GM19239 (cell line): ENCODE results near the gene COTL1.
A peak's percentile ranks its signal among the peaks of the same experiment; 100 is the strongest.

Experiments
- DNase-seq: peaks from one replicate; pipeline ENCODE4 v3.0.0; 2011; ENCODE audit warnings: low spot score; ENCODE audit not compliant: insufficient read length
- FAIRE-seq: peaks from 2 replicates; lab custom pipeline; 2011; peaks lifted over from hg19 to GRCh38; lab: Jason Lieb, UNC

Gene COTL1

DNA sequence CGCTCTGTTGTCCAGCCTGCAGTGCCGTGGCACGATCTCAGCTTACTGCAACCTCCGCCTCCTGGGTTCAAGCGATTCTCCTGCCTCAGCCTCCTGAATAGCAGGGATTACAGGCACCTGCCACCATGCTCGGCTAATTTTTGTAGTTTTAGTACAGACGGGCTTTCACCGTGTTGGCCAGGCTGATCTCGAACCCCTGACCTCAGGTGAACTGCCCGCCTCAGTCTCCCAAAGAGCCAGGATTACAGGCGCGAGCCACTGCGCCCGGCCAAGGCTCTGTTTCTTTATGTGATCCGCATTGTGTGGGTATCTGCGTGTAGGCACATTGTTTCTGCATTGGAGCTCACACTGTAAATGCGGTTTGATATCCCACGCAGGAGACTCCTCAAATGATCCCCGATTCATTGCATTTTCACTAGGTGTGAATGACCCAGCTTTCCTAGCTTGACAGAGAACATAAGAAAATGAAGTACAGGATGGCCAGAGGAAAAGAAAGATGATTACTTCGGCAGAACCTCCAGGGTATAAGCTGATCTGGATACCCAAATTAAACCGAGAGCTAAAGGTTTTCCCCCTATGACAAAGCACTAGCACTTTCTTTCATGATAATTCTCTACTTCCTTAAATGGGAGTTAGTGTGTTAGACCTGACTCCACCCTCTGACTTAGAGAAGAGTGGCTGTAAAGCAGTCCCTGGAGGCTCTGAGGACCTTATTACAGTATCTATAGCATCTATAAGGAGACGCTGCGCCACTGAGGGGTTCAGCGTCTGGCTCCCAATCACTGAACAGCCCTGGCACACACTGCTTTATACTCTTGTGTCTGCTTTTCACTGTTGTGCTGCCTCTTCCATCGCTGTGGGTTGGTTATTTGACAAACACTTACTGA, 17.3 kb downstream of the COTL1 start:
- DNase-seq (peak; percentile 53), FAIRE-seq (peak; percentile 87)

DNA sequence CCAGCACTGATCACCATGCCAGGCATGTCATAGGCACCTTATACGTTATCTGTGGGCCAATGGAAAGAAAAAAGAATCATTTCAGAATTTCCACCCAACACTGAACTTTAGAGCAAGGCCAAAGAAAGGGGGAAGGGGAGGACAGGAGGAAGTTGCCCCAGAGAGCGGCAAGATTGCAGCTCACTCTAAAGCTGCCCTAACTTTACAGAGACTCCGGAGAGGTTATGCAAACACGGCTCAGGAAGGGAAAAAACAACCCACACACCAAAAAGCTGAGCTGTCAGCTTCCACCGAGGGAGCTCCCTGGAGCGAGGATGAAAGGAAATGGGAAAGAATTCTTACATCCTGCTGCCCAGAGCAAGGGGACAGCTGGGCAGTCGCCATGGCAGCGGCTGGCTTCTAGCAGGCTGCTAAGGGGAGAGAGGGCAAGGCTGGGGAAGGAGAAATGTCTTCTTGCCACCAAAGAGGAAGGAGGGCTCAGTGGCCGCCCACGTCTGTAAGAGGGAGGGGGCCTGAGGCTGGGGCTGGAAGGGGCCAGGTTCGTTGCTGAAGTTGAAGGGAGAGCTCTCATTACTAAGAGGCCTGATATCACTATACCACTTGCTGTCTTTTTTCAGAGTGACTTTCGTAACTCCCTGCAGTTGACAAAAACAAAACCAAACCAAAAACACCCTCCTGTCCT, 18.2 kb downstream of the COTL1 start:
- DNase-seq = no peak

DNA sequence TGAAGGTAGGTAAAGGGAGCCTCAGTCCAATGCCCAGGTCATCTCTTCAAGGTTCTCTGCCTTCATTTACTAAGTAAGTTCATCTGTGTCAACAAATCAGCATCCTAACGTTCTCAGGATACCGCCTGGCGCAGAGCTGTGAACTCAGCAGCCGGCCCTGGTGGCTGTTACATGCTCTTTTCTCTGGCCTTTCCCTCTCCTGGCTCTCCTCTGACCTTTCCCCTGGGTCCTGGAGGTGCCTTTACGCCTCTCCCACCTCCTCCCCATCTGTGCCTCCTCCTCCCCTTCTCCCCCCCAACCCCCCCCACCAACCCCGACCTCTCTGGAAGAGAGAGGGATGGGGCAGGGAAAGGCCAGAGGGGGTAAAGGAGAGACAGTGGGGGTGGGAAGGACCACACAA, 19.5 kb downstream of the COTL1 start:
- no peak for DNase-seq
- no peak for FAIRE-seq

More for the DNA sequence above, 18.2 kb downstream of the COTL1 start:
- peak; percentile 84 for FAIRE-seq

DNA sequence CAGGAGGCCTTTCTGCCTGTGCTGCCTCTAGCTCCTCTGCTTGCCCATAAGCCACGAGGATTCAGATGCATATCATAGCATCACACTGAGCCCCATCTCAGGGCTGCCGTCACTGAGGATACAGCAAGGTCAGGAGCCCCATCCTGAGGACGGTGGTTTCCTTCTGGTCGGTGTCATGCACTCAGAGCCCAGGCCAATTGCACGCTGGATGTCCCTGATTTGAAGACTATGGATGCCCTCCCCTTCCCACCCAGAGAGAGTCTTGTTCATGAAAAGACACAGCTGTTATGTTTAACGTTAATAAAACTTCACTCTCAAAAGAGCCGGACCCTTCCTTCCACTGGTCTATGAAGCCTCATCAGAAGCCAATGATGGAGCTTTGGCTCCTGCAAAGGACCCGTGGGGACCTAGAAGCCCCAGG, 19.9 kb downstream of the COTL1 start:
- FAIRE-seq (no peak), DNase-seq (no peak)

DNA sequence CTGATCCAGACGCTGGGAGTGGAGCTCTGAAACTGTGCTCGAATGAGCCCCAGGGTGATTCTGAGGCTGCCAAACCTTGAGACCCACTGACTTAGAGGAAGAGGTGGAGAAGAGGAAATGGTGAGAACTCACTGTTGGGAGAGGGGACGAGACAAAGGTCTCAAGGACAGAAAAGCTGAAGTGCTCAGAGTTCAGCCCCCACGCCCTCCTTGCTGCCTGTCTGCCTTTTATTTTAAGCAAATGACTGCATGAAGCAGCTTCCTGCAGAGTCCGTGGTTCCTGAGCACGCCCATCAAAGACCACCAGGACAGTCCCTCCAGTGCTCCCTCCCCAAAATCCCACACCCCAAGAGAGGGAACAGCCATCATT, 20.4 kb downstream of the COTL1 start:
- peak; percentile 65 for FAIRE-seq
- no peak for DNase-seq

DNA sequence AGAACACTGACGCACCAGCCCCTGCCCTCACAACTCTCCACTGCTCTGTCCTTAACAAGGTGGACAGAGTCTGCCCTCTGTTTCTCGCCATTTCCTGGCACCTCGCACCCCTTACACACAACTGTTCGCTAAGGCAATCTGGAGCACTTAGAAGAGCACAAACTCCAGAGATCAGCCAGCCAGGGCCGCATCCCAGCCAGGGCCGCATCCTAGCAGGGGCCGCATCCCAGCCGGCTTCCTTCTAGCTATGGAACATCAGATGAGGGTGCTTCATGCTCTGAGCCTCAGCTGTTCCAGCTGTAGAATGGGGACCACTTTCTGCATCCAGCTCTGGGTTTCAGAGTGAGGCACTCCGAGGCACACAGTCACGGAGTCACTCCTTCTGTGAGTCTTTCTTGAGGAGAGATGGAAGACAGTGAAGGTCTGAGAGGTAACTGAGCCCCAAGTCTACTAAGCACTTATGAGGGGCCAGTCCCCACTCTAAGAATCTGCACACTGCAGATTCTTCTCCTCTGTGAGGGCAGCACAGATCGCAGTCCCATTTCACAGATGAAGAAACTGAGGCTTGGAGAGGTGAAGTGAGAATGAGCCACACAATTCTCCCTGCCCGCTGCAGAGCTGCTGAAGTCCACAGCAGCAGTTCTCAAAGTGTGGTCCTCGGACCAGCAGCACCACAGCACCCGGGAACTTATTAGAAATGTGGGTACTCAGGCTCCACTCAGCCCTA, 20.9 kb downstream of the COTL1 start:
- DNase-seq (no peak), FAIRE-seq (no peak)

DNA sequence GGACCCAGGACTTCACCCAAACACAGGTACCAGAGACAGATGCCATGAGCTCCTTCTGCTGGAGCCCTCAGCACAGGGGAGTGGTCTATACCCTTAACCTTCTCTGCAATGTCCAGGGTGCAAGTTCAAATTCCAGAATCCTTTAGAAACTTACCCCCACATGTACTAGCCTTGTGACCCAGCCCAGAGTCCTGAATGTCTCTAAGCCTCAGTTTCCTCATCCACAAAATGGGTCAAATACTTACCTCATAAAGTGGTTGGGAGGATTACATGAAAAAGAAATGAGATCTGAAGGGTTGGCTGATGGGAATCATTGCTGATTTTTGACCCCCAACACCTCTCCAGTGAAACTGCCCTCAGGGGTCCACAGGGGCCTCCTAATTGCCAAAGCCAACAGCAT, 21.7 kb downstream of the COTL1 start:
- no peak for DNase-seq
- no peak for FAIRE-seq

DNA sequence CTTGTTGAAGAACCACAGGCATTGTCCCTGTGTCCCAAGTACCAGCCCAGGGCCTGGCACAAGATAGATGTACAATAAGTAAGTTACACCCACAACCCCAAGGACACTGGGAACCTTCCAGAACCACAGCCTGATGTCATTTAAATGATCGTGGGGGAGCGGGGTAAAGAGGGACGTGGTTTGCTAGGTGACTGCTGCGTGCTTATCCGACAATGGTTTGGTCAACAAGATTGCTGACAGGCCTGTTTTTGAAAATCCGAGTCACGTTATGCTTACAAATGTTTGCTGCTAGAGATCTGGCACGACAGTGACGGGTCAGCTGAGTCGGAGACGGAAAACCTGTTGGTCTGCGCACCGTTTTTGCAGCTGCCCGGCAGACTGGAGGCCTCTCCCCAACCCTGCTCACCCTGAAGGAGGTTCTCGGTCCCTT, 22.8 kb downstream of the COTL1 start:
- no peak for FAIRE-seq
- DNase-seq = no peak

DNA sequence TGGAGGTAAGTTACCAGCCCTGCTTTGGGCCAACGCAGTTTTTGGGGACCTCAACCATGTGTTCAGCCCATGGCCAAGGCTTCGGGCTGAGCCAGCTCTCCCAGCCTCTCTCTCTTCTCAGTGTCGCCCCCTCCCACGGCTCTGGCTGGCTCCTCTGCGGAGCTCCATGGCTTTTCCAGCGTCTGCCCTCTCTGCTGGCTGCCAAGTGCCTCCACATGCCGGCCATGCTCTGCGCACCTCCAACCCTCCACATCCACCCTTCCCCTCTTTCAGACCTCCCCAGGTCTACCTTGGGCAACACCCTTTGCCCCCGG, 23.2 kb downstream of the COTL1 start:
- DNase-seq (no peak), FAIRE-seq (no peak)

DNA sequence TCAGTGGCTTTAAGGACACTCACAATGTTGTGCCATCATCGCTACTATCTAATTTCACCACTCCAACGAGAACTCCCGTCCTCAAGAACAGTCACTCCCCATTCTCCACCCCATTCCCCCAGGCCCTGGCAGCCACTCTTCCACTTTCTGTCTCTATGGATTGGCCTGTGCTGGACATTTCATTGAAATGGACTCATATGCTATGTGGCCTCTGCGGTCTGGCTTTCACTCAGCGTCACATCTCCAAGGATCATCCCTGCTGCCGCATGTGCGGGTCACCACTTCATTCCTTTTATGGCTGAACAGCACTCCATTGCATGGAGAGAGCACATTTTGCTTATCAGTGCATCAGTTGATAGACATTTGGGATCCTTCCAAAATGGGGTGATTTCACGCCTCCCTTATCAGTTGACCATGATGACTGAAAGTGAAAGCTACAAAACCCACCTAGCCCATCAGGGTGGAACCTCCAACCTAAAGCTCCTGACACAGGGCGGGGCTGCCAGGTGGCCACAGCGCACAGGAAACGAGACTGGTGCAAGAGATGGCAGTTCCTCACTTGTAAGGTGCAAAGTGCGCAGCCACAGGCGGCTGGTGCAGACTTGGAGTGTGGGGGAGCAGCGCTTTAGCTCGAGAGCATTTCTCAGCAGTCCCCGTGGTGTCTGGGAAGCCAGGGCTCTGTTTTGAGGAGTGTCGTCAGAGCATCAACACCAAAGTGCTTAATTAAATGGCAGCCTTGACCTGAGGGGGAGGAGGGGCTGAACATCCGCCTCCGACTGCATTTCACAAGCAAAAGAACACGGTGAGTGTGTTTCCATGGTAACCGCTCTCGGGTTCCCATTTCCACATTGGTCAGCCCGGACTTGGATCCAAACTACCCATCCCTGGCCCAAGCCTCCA, 23.8 kb downstream of the COTL1 start:
- peak; percentile 99 for FAIRE-seq
- peak; percentile 82 for DNase-seq

DNA sequence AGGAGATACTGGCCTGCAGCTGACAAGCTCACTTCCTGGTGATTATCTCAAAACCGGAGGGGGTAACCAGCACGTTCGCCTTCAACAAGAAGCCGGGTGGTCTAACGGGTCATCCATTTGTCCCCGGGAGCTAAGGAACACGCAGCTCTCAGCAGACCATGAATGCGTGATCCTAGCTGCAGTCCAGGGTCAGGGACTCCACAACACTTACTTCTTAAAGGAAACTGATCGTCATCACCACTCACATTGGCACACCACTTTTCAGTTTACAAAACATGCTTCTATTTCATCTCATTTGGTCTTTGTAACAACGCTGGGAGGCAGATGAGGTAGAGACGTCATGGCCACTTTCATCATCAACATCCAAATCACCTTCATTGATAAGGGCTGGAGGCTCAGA, 25.2 kb downstream of the COTL1 start:
- DNase-seq = no peak
- FAIRE-seq = no peak

DNA sequence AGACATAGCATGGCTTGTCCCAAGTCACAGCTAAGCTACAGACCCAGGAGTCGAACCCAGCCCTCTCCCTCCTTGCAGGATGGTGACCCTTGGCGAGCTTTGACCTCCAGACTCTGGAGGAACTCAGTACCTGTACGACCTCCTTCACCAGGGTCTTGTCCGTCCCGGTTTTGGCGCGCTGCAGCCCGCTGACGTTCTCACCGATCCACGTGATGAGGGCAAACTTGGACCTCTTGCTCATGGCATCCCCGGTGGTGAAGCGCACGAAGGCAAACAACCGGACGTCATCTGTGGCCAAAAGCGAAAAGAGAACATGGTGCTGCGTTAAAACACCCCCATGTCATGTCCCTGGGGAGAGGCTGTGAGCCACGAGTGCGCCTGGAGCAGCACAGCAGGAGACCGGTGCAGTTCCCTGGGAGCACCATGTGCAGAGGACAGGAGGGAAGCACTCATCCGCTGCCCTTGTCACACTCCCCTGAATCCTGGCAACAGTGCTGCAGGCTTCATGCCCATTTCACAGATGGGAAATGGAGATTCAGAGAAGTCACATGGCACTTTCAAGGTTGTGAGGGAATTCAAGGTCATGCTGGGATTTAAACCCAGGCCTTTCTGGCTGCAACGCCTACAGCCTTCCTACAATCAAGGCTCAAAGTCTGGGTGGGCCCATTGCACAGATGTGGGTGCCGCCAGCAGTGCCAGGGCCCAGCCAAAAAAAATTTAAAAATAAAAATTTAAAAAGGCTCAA, 27.7 kb downstream of the COTL1 start:
- DNase-seq (no peak), FAIRE-seq (no peak)

DNA sequence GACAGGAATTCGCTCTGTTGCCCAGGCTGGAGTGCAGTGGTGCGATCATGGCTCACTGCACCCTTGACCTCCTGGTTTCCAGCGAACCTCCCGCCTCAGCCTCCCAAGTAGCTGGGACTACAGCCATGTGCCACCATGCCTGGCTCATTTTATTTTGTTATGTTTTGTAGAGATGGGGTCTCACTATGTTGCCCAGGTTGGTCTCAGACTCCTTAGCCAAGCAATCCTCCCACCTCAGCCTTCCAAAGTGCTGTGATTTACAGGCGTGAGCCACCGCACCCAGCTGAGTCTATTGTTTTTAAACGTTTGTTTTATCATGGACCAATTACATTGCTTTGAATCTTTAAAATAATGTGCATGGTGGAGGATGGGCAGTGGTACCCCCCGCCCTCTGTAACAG, 28.9 kb downstream of the COTL1 start:
- DNase-seq (no peak), FAIRE-seq (no peak)

DNA sequence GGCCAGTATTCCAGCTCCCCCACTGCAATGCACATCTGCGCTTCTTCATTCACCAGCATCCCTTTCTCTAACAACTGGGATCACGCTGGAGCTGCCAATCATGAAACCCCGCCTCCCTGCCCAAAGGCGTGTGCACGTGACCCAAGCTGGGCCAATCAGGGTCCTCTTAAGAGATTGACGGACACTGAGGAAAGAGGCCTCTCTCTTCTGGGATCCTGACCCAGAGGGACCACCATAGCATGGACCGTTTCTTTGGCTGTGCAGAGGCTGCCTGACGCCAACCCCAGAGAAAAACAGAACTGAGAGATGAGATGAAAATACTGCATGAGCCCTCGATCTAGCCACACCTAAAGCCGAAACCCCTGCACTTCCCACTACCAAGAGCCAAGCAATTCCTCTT, 32.0 kb downstream of the COTL1 start:
- FAIRE-seq (peak; percentile 88), DNase-seq (peak; percentile 46)

DNA sequence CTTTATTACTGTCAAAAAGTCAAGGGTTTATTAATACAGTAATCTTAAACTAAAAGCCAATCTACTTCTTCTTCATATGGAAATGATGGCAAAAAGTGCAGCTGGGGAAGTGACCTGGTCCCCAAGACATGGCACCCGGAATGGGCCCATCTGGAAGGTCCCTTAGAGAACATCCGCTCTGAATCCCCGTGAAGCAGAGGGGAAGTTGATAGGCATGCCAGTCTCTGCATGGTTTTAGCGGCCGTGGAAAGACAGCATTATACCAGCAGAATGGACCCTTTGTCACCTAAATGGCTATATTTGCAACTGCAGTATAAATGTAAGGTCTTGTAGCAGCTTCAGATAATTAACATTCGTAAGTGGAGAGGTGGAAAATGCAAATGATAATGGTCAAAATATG, 32.4 kb downstream of the COTL1 start:
- no peak for DNase-seq
- FAIRE-seq = no peak

DNA sequence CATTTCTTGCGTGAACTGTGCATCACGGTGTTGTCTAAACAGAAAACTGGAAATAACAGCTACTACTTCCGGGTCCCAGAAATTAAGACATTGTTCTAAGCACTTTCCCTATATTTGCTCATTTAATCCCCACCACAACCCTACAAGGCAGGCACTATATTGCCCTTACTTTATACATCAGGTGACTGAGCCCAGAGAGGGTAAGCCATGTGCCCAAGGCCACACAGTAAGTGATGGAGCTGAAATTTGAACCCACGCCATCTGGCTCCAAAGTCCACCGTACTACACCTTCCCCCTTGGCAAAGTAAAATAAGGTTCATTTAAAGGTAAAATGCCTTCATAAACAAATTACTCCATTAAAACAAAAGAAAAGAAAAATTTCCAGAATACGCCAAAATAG, 33.2 kb downstream of the COTL1 start:
- FAIRE-seq = no peak
- DNase-seq = no peak

DNA sequence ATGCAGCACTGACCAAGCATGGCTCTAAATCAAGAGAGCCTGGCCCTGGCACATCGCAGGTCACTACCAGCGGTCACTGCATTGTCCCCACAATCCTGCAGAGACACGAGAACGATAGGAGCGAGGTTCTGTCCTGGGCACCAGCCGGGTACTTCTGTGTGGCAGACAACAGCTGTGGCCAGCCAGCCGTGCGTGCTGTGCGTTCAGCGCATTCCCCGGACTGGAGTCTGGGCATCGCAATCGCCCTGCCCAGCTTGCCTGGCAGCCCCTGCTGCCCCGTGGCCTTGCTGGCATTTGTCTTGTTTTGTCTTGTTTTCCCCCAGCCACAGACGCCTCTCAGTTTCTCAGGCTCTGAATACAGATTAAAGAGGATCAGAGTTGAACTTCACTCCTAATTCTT, 33.9 kb downstream of the COTL1 start:
- FAIRE-seq = no peak
- DNase-seq = no peak

DNA sequence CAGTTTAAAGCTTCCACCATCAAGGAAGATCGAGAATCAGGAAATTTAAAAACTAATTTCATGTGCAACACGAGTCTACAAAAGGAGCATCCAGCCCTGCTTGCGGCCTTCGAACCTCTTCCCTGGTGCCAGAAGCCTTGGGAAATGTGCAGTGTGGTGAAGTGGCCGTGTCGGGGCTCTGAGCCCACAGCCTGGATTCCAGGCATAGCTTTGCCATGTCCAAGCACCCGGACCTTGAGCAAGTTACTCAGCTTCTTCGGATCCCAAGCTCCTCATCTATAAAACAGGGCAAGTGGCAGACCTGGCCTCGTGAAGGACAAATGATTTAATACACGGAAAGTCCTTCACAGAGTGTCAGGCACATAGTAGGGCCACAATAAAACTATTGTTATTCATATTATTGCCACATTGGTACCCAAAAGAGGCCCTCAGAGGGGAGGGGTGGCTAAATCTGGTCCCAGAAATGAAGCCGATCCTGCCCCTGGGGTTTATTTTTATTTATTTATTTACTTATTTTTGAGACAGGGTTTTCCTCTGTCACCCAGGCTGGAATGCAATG, 34.8 kb downstream of the COTL1 start:
- no peak for FAIRE-seq
- no peak for DNase-seq

DNA sequence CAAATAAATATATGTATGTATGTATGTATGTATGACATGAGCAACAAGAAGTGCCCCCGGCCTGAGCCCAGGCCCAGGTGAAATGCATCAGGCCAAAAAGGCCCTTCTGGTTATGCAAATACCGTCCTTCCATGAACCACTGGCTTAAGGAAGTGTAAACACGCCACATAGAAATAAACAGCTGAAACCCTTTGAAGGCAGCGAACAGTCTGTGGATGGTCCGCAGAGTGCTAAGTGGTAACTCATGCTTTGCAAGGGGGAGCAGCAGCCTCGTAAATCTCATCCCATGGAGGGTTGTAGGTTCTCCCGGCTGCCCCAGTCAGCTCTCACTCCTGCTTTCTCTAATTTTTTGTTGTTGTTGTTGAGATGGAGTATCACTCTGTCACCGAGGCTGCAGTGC, 36.7 kb downstream of the COTL1 start:
- FAIRE-seq (no peak), DNase-seq (no peak)
